HG03558 (cell line): Measurements from ENCODE around the gene NDEL1.

Experiments used
- ATAC-seq: cut with Tn5 transposase; IDR thresholded peaks from one replicate; pipeline ENCODE4 v1.9.1; 2021; ENCODE audit warnings: moderate number of reproducible peaks; ENCODE audit not compliant: unreplicated experiment; ENCODE audit errors: extremely low read depth

NDEL1 gene

DNA sequence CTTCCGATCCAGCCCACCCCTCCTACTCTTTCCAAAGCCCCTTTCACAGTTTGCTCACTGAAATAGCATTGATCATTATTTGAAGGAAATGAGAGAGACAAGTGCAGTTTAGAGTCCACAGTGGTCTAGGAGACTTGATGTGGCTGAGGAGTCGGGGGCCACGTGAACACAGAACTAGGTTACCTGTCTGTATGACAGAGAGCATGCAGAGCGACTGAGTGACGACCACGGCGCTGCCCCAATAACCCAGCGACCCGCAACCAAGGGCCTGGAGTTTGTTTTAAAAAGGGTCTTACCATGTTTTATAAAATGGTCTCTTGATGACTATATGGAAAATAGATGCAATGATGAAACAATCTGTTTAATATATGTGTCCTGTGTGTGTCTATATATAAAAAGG lies 39.5 kb downstream of the NDEL1 start:
- ATAC-seq = no peak

GRCh38 chr17:8475781-8476180 lies 40.1 kb downstream of the NDEL1 start:
- no peak for ATAC-seq

DNA sequence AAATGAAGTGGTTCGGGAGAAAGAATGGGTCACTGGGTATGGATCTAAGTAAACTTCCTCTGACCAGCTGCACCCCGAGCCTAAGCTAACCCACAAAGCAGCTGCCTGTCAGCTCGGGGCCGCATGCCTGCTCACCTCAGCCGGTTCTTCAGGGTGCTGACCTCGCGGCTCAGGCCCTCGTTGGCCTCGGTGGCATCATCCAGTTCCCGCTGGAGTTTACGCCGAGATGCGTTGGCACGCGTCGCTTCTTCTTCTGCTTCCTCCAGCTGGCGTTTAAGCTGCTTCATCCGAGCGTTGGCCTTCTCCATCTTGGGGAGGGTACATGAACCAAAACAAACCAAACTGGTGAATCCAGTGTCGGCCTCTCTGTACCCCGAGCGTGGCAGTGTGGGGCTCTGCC lies 41.1 kb downstream of the NDEL1 start:
- no peak for ATAC-seq

GRCh38 chr17:8477171-8477570 lies 41.5 kb downstream of the NDEL1 start:
- ATAC-seq = no peak

- ATAC-seq = no peak
Observed at GRCh38 chr17:8477715-8478441, 42.2 kb downstream of the NDEL1 start.

DNA sequence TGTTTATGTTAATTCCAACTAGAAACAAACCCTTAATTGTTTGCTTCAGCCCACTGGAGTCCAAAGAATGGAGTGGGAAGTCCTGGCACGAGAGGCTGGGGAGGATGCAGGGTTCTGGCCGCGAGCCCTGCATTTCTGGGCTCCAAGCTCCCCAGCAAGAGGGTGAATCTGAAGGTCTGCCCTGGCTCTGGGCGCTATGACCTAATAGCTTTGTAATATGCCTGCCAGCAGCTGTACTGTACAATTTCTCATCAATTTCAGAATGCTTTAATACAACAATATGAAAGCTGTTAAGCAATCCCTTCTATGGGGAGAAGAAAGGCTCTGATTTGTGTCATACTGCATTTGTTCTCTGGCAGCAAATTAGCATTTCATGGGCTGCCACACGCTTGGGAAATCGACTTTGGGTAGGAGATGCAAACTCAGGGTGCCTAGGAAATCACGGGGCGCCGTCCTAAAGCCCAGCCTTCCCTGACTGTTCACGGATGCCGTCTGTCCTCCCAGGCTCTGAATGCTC lies 43.8 kb downstream of the NDEL1 start:
- no peak for ATAC-seq

- ATAC-seq = no peak
Observed at GRCh38 chr17:8480011-8480976, 44.6 kb downstream of the NDEL1 start.

- no peak for ATAC-seq
Observed at GRCh38 chr17:8481089-8481488, 45.4 kb downstream of the NDEL1 start.

GRCh38 chr17:8481703-8482102 lies 46.0 kb downstream of the NDEL1 start:
- ATAC-seq = no peak

DNA sequence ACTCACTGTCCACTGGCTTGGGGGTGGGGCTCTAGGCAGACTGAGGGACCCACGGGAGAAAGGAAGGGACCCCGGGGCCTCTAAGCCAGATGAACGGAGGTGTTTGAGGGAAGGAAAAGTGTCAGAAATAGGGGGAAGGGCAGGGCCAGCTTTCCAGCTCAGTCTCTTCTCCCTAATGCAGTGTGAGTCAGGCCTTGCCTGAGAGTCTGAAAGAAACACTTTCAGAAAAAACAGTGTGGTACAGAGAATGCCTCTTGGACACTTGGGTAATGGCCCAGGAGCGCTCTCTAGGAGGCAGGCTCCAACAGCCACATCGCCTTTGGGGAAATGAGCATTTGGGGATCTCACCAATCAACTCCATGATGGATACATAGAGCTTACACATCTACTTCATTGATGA lies 46.9 kb downstream of the NDEL1 start:
- ATAC-seq = no peak

- ATAC-seq = no peak
Observed at GRCh38 chr17:8484465-8484864, 48.8 kb downstream of the NDEL1 start.

DNA sequence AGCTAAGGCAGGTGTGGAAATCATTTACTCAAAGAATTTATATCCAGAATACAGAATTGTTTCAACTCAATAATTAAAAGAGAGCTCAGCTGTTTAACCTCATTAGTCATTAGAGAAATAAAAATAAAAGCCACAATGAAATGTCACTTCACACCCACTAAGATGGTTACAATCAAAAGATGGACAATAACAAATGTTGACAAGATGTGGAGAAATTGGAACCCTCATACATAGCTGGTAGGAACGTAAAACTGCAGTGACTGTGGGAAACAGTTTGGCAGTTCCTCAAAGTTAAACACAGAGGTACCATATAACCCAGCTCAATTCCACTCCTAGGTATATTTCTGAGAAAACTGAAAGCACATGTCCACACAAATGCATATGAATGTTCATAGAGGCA lies 49.8 kb downstream of the NDEL1 start:
- no peak for ATAC-seq

DNA sequence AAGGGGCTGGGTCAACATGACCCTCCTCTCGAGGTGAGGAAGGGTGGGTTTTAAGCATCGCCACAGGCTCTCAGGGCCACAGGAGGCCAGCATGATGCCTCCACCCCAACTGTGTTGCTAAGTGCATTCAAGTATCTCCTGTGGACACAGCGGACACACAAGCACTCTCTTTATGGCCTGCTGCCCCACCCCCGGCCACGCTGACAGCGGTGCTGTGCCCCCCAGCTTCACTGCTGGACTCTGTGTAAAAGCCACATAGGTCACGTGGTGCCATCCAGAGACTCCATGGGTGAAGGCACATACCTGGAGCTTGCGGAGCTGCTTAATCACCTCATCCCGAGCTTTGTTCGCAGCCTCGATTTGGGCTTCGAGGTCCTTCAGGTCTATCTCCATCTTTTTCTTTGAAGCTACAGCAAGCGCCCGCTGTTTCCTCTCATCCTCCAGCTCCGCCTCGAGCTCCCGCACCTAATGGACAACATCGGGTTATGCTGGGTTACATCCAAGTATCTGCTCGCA lies 51.5 kb downstream of the NDEL1 start:
- no peak for ATAC-seq

DNA sequence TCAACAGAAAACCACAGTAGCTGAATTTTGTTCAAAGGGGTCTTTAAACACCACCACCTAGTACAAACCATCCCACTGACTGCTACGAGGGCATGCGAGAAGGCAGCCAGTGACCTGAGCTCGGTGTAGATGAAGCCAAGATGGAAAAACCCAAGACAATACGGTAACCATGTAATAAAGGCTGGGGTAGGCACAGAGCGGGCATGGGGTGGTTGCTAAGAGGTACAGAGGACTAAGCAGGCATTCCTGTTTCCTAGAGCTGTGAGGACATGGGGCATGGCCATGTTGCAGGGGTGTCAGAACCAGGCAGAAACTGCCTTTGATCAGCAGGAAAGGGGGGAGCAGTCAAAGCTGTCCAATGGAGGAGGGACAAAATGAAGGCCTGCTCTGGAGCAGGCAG lies 52.1 kb downstream of the NDEL1 start:
- no peak for ATAC-seq

DNA sequence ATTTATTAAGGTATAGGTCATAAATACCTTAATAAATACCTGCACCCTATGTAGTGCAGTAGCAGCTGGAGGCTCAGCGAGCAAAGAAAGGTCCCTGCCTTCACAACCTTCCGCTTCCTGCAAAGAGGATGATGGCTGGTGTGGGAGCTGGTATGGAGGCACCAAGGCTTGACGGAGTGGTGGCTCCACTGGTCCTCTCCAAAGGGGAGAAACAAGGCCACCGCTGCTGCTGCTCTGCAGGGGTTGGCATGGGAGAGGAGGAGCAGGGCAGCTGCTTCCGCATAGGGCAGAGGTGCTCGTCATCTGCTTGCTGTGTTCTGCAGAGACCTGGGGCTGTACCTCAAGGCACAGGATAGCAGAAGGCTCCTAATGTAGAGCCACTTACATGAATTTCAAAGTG lies 52.8 kb downstream of the NDEL1 start:
- ATAC-seq = no peak

DNA sequence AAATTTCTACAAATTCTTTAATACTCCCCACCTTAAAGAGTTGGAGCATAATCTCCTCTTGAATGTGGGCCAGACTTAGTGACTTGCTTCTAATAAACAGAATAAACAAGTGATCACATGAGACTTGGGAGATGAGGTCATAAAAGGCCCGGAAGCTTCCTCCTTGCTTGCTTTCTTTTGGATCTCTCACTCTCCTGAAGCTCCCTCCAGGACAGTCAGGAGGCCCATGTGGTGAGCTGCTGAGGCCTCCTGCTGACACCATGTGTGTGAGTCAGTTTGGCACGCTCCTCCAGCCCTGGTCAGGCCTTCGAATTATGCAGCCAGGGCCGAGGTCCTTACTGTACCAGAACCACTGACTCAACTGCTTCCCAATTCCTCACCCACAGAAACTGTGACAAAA lies 53.2 kb downstream of the NDEL1 start:
- no peak for ATAC-seq

DNA sequence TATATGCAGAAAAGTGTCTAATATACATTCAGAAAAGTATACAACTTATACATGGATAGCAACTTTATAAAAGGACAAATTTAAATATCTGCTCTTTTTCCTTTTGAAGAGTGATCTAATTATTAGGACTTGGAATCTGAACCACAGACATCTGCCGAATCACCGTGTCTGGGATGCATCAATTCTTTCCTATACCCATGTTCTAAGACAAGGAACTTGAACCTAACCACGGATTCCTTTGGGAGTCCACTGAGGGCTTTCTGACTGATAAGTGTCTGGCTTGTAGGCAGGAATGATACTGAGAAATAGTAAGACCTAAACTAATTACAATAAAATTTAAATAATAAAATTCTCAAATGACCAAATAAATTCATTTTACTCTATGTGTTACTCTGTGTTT lies 54.2 kb downstream of the NDEL1 start:
- ATAC-seq = no peak

GRCh38 chr17:8490256-8491023 lies 54.8 kb downstream of the NDEL1 start:
- ATAC-seq = no peak

DNA sequence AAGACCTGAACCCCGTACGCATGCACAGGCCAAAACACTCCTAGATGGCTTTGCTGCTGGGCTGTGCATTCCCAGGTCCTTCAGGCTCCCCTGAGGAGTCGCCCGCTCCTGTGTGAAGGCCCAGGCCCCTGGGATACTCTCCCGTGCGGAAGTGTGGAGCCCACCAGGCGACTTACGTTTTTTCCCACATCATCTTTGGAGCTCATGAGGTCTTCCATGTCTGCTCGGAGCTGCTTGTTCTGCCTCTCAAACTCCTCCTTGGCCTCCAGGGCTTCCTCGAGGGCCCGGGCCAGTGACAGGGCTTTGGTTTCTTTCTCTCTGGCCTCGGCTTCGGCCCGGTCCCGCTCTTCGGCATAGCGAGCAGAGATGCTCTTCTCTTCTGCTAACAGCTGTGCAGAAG lies 56.4 kb downstream of the NDEL1 start:
- no peak for ATAC-seq

GRCh38 chr17:8494021-8494420 lies 58.3 kb downstream of the NDEL1 start:
- no peak for ATAC-seq
